Cardiac fibroblast (primary cell): Measurements from ENCODE around the gene TRNAU1AP.
A peak's percentile ranks its signal among the peaks of the same experiment; 100 is the strongest.
"Not testable (repeated sequence)": the region's sequence is repeated elsewhere in the genome, so short reads cannot be mapped to it uniquely, and the experiment has no call there.

Source experiments
- DNase-seq, 2 donors: peaks; one replicate each; pipeline versions ENCODE4 v3.0.0 to v3.0.0-alpha.2; 2010; ENCODE audit warnings: low read depth in 2 of 2
- H3K4me3 ChIP-seq, 2 donors: replicated peaks in 1 of 2; 1 replicate in 1 of 2; 2 replicates in 1 of 2; pipeline ENCODE4 v1.5.1; 2011; ENCODE audit warnings: low read depth in 2 of 2, low read length in 2 of 2, mild to moderate bottlenecking in 2 of 2, moderate library complexity in 1 of 2
- CTCF ChIP-seq: IDR thresholded peaks from one replicate; pipeline ENCODE4 v1.5.1; 2011; ENCODE audit warnings: low read depth, mild to moderate bottlenecking, low read length, inconsistent platforms

Gene TRNAU1AP

GRCh38 chr1:28516518-28516956 is 36.3 kb upstream of the TRNAU1AP start:
- H3K4me3 ChIP-seq = no peak overlapping the region
- no peak for TF ChIP-seq CTCF
- DNase-seq = peak in 1 of 2 donors; percentile 36

- H3K4me3 ChIP-seq = peak overlapping the region; percentile 11 to 63
- no peak for TF ChIP-seq CTCF
- DNase-seq = no peak
Observed at GRCh38 chr1:28517649-28517999, 35.3 kb upstream of the TRNAU1AP start.

GRCh38 chr1:28518000-28518744 is 34.7 kb upstream of the TRNAU1AP start:
- peak; percentile 88 for TF ChIP-seq CTCF
- peak overlapping the region; percentile 63 to 66 for H3K4me3 ChIP-seq
- DNase-seq = peak; percentile 87 to 91

- peak in 1 of 2 donors; percentile 42 for DNase-seq
- TF ChIP-seq CTCF = no peak
Observed at GRCh38 chr1:28518745-28519341, 34.0 kb upstream of the TRNAU1AP start.

DNA sequence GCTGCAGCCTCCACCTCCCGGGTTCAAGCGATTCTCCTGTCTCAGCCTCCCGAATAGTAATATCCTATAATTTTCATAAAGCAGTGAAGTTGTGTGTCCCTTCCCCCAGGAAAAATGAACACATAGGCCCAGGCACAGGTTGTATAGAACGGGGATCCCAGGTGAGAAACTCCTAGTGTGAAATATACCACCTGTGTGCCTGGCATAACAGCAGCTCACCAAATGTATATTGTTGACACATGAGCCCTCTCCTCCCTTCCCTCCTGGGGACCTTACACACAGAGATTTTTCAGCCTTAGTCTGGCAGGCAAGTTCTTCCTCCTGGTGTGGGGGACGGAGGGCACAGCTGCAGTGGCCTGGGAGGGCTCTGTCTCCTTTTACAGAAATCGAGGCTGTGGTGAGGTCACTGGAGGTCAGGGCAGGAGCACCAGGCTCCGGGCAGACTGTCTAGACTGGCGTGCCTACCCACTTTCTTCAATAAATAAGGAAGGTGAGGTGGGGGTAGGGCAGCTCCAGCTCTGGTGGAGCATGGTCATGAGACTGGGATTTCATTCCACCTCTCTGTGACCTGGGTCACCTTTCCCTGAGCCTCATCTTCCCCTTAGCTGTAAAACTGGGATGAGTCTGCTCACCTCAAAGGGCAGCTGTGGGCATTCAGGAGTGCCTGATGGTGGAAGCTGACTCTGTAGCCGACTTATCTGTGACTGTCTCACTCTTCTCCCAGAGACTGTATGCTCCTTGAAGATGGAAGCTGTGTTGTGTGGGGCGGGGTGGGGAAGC is 32.7 kb upstream of the TRNAU1AP start:
- no peak overlapping the region for H3K4me3 ChIP-seq
- no peak for TF ChIP-seq CTCF
- DNase-seq = no peak

More at GRCh38 chr1:28518745-28519341, 34.0 kb upstream of the TRNAU1AP start:
- H3K4me3 ChIP-seq = peak overlapping the region; percentile 63 to 66

GRCh38 chr1:28520796-28521195 is 32.1 kb upstream of the TRNAU1AP start:
- not testable (repeated sequence) for DNase-seq

More at GRCh38 chr1:28520796-28521195, 32.1 kb upstream of the TRNAU1AP start:
- H3K4me3 ChIP-seq = not testable (repeated sequence)
